Measurements from ENCODE around the gene PRDM15. TPM values are rescaled to one million over a fixed set of nuclear protein-coding genes. Genes with fewer than 3 reads are reported as not detected.
A peak's percentile ranks its signal among the peaks of the same experiment; 100 is the strongest.

The PRDM15 gene
- total RNA-seq, 1 donor from 2014 or later = 2.9 TPM

DNA sequence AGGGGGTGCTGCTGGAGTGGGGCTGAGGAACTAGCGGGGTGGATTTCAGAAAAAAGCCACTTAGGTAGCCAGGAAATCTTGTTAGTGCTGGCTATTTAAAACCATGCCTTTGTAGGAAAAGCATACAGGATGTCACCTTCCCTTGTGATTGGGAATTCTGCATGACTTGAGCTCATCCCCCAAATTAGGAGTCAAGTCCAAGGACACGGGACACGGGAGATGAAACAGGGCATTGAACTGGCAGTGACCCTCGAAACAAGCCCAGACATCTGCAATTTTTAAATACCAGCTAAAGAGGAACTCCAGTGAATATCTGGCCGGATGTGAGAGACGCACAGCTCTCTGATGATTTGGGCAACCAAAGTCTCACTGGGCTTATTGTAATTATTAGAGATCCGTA, 41.9 kb upstream of the PRDM15 start:
- peaks cover 56% of the 10 kb centered on the region for H3K4me1 ChIP-seq
- no peaks in the 10 kb centered on the region for H3K9me3 ChIP-seq (replicated peaks)
- H3K27ac ChIP-seq (replicated peaks) = peak overlapping the region; percentile 32
- DNase-seq = no peak
- peaks cover 24% of the 10 kb centered on the region for H3K36me3 ChIP-seq
- intact Hi-C loops (cut with micrococcal nuclease) = no loop called here
- TF ChIP-seq, protein P1, sequence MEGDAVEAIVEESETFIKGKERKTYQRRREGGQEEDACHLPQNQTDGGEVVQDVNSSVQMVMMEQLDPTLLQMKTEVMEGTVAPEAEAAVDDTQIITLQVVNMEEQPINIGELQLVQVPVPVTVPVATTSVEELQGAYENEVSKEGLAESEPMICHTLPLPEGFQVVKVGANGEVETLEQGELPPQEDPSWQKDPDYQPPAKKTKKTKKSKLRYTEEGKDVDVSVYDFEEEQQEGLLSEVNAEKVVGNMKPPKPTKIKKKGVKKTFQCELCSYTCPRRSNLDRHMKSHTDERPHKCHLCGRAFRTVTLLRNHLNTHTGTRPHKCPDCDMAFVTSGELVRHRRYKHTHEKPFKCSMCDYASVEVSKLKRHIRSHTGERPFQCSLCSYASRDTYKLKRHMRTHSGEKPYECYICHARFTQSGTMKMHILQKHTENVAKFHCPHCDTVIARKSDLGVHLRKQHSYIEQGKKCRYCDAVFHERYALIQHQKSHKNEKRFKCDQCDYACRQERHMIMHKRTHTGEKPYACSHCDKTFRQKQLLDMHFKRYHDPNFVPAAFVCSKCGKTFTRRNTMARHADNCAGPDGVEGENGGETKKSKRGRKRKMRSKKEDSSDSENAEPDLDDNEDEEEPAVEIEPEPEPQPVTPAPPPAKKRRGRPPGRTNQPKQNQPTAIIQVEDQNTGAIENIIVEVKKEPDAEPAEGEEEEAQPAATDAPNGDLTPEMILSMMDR (IDR thresholded peaks at IDR 0.05; ENCODE audit: borderline replicate concordance) = no peak
- H3K27me3 ChIP-seq (ENCODE audit: low read depth) = no peaks in the 10 kb centered on the region
- H3K4me3 ChIP-seq = no peak overlapping the region

DNA sequence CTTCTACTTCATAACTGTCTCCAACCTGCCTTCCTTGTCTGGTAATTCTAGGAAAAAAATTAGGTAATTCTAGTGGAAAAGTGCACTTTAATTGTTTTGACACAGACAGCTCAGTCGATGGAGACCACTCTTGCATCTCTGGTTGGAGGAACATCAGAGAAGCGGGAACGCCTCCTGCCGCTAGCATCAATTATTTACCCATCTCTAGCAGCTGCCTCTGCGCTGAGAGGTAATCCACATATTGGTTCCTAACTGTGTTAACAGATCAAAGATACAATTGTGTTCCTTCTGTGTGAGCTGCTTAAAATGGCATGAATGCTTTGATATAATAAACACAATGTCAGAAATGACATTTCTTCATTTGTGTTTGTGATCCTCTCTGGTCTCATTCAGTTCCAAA, 41.3 kb upstream of the PRDM15 start:
- Histone ChIP-seq H3K9me3 (replicated peaks) (no peaks in the 10 kb centered on the region), H3K36me3 (peaks cover 29% of the 10 kb centered on the region), H3K27ac (replicated peaks) (peak overlapping the region; percentile 32), H3K4me3 (no peak overlapping the region), H3K27me3 (ENCODE audit: low read depth) (no peaks in the 10 kb centered on the region), H3K4me1 (peaks cover 50% of the 10 kb centered on the region)
- DNase-seq = no peak
- TF ChIP-seq, protein P1 (IDR thresholded peaks at IDR 0.05; ENCODE audit: borderline replicate concordance) = no peak
- intact Hi-C loops (cut with micrococcal nuclease) = no loop called here

DNA sequence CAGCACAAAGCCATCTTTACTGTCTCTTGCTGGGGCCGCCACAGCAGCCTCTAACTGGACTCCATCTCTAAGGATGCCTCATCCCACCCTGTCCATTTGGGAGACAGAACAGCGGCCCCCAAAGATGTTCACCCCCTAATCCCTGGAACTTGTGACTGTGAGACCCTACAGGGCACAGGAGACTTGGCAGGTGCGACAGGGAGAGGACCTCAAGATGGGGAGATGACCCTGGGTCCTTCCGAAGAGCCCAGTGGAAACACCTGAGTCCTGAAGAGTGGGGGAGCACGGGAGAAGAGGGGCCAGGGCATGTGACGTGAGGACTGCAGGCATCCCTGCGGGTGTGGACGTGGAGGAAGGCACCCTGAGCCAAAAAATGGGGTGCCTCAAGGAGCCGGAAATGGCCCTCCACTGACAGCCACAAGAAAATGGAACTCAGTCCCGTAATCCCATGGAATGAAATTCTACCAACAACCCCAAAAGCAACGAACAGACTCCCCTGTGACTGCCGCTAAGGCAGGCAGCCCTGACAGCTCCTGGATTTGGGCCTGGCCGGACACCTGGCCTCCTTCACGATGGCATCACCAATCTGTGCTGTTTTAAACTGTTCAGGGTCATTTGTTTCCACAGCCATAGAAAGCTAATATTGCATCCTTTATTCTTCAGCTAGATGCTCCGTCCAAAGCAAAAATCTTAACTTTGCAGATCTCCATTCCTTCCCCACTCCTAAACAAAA, 40.7 kb upstream of the PRDM15 start:
- H3K4me1 ChIP-seq = peaks cover 44% of the 10 kb centered on the region
- H3K27me3 ChIP-seq (ENCODE audit: low read depth) = no peaks in the 10 kb centered on the region
- no peaks in the 10 kb centered on the region for H3K9me3 ChIP-seq (replicated peaks)
- DNase-seq = no peak
- TF ChIP-seq, protein P1 (IDR thresholded peaks at IDR 0.05; ENCODE audit: borderline replicate concordance) = no peak
- peaks cover 34% of the 10 kb centered on the region for H3K36me3 ChIP-seq
- H3K27ac ChIP-seq (replicated peaks) = no peak overlapping the region
- intact Hi-C loops (cut with micrococcal nuclease) = no loop called here
- H3K4me3 ChIP-seq = no peak overlapping the region

DNA sequence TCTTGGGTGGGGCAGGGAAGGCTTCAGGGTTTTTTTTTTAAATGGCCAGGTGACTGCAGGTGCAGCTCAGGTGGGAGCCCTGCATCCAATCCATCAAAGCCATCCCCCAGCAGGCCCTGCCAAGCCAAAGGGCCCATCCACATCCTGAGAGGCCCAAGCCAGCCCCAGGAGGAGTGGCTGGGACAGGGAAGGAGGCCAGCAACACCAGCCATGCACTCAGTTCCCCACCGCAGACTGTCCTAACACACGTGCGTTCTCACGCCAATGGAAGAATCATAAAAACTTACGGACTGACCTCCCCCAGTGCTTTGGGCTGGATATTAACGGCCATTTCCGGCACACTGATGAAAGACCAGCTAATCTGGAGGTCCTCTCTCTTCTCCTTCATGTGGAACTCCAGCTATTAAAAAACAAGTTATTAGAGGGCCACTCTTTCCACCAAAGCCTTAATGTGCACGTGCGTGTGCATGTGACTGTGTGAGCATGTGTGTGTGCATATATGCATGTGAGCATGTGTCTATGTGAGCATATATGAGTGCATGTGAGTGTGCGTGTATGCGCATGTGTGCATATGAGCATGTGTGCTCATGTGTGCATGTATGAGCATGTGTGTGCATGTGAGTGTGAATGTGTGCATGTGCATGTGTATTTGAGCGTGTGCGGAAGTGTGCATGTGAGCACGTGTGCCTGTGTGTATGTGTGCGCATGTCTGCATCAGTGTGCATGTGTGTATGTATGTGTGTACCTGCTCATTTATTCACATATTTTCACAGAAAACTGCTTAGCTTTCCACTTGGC, 39.6 kb upstream of the PRDM15 start:
- H3K27me3 ChIP-seq (ENCODE audit: low read depth) = no peaks in the 10 kb centered on the region
- TF ChIP-seq, protein P1 (IDR thresholded peaks at IDR 0.05; ENCODE audit: borderline replicate concordance) = no peak
- peaks cover 44% of the 10 kb centered on the region for H3K36me3 ChIP-seq
- intact Hi-C loops (cut with micrococcal nuclease) = no loop called here
- no peaks in the 10 kb centered on the region for H3K9me3 ChIP-seq (replicated peaks)
- no peak for DNase-seq
- no peak overlapping the region for H3K4me3 ChIP-seq
- H3K27ac ChIP-seq (replicated peaks) = no peak overlapping the region
- peaks cover 36% of the 10 kb centered on the region for H3K4me1 ChIP-seq

DNA sequence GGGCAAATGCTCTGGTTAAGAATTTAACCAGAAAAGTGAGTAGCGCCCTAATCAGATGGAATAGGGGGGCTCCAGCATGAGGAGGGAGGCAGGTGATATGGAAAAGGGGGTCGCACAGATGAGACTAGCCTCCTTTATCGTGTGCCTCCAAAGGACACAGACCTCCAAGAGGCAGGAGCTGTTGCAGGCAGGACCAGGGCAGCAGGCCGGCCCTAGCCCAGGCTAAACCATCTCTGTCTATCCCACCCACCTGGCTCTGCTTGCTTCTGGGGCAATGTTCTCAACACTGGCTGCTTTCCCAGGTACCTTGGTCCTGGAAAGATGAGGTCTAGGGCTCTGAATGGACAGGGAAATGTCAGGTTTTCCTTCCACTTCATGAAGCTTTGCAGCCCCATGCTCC, 38.4 kb upstream of the PRDM15 start:
- Histone ChIP-seq H3K4me1 (peaks cover 28% of the 10 kb centered on the region), H3K9me3 (replicated peaks) (no peaks in the 10 kb centered on the region), H3K27ac (replicated peaks) (peak overlapping the region; percentile 10), H3K36me3 (peaks cover 57% of the 10 kb centered on the region), H3K4me3 (no peak overlapping the region), H3K27me3 (ENCODE audit: low read depth) (no peaks in the 10 kb centered on the region)
- TF ChIP-seq, protein P1 (IDR thresholded peaks at IDR 0.05; ENCODE audit: borderline replicate concordance) = no peak
- DNase-seq = no peak
- intact Hi-C loops (cut with micrococcal nuclease) = no loop called here
